Effector memory CD4-positive, alpha-beta T cell (primary cell): ENCODE measurements around the gene SKAP1.
"Not testable (repeated sequence)": the region's sequence is repeated elsewhere in the genome, so short reads cannot be mapped to it uniquely, and the experiment has no call there.

ENCODE experiments used
- DNase-seq, 3 donors: peaks; one replicate each; pipeline ENCODE4 v3.0.0-alpha.2; 2020
- H3K27ac ChIP-seq: 2 replicates; pipeline ENCODE4 v1.7.0; 2013; ENCODE audit warnings: mild to moderate bottlenecking, low read length, moderate library complexity; ENCODE audit not compliant: insufficient read depth, poor library complexity, severe bottlenecking
- H3K27me3 ChIP-seq: replicated peaks from 2 replicates; pipeline ENCODE4 v1.7.0; 2013; ENCODE audit warnings: mild to moderate bottlenecking, low read length; ENCODE audit not compliant: insufficient read depth, control insufficient read depth, poor library complexity, severe bottlenecking
- H3K36me3 ChIP-seq: 2 replicates; pipeline ENCODE4 v1.7.0; 2013; ENCODE audit warnings: mild to moderate bottlenecking, low read length, moderate library complexity; ENCODE audit not compliant: control insufficient read depth, insufficient read depth
- H3K4me1 ChIP-seq: 2 replicates; pipeline ENCODE4 v1.7.0; 2013; ENCODE audit warnings: low read length, mild to moderate bottlenecking; ENCODE audit not compliant: control insufficient read depth, insufficient read depth, poor library complexity, severe bottlenecking
- H3K4me3 ChIP-seq: 2 replicates; pipeline ENCODE4 v1.7.0; 2013; ENCODE audit warnings: low read length, low read depth, mild to moderate bottlenecking; ENCODE audit not compliant: insufficient read depth, poor library complexity, severe bottlenecking
- H3K9me3 ChIP-seq: 2 replicates; pipeline ENCODE4 v1.7.0; 2013; ENCODE audit warnings: mild to moderate bottlenecking, low read length, moderate library complexity; ENCODE audit not compliant: control insufficient read depth

SKAP1 gene

DNA sequence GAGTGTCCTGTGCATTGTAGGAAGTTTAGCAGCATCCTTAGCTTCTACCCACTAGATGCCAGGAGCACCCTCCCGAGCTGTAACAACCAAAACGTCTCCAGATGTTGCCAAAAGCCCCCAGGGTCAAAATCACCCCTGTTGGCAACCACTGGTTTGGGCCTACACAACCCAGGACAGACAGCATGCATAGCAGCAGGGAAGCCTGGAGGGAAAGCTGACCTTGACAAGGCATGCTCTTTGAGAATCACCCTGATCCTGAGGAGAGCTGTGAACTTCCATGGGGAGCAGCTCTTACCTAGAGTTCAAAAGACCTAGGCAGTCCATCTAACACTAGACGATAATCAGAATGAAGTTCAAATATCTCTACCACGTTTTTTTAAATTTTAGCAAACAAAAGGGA, 9.2 kb downstream of the SKAP1 start:
- Histone ChIP-seq H3K27ac (no peak overlapping the region), H3K27me3 (no peaks in the 10 kb centered on the region), H3K36me3 (peaks cover 3% of the 10 kb centered on the region), H3K4me1 (peaks cover 44% of the 10 kb centered on the region), H3K4me3 (no peak overlapping the region), H3K9me3 (no peaks in the 10 kb centered on the region)
- DNase-seq, result no peak

DNA sequence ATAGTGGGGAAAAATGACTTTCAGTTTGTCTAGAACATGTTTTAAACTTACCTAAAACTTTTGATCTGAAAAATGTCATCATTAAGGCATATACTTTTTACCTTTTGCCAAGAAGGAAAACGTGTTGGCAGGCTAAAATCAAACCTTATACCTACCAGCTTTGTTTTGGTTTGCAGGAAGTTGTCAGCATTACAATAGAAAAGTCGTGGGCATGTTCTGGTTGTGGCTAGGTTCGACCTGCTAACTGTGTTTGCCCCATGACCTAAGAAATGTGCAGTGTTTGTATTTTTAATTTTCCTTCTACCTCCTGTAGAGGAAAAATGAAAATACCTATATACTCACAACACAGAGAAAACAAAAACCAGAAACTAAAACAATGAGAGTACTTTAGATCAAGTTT, 13.0 kb downstream of the SKAP1 start:
- no peak for DNase-seq
- Histone ChIP-seq H3K36me3 (peaks cover 3% of the 10 kb centered on the region), H3K9me3 (no peaks in the 10 kb centered on the region), H3K27me3 (no peaks in the 10 kb centered on the region), H3K4me3 (no peak overlapping the region), H3K4me1 (peaks cover 57% of the 10 kb centered on the region), H3K27ac (peak overlapping the region; percentile 10)

GRCh38 chr17:48413613-48414405, 16.2 kb downstream of the SKAP1 start:
- DNase-seq, result no peak
- no peak overlapping the region for H3K4me3 ChIP-seq
- H3K4me1 ChIP-seq, result peaks cover 44% of the 10 kb centered on the region
- no peaks in the 10 kb centered on the region for H3K27me3 ChIP-seq
- H3K9me3 ChIP-seq, result no peaks in the 10 kb centered on the region
- H3K27ac ChIP-seq, result peak overlapping the region; percentile 37
- peaks cover 6% of the 10 kb centered on the region for H3K36me3 ChIP-seq

- Histone ChIP-seq H3K9me3 (no peaks in the 10 kb centered on the region), H3K4me1 (peaks cover 40% of the 10 kb centered on the region), H3K4me3 (no peak overlapping the region), H3K27me3 (no peaks in the 10 kb centered on the region), H3K36me3 (peaks cover 6% of the 10 kb centered on the region), H3K27ac (peak overlapping the region; percentile 4)
- no peak for DNase-seq
Observed at GRCh38 chr17:48412841-48413240, 17.2 kb downstream of the SKAP1 start.

DNA sequence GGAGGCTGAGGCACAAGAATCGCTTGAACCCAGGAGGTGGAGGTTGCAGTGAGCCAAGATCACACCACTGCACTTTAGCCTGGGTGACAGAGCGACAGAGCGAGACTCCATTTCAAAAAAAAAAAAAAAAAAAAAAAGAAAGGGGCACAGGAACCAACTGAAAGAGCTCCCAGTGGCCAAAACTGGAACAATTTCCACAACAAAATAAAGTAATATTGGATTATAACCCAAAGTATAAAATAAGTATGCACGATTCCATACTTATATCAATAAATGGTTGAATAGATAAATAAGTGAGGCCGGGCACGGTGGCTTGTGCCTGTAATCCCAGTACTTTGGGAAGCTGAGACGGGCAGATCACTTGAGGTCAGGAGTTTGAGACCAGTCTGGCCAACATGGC, 19.2 kb downstream of the SKAP1 start:
- H3K27ac ChIP-seq, H3K9me3 ChIP-seq, DNase-seq, H3K36me3 ChIP-seq, H3K27me3 ChIP-seq, H3K4me3 ChIP-seq: not testable (repeated sequence)
- peaks cover 33% of the 10 kb centered on the region for H3K4me1 ChIP-seq

DNA sequence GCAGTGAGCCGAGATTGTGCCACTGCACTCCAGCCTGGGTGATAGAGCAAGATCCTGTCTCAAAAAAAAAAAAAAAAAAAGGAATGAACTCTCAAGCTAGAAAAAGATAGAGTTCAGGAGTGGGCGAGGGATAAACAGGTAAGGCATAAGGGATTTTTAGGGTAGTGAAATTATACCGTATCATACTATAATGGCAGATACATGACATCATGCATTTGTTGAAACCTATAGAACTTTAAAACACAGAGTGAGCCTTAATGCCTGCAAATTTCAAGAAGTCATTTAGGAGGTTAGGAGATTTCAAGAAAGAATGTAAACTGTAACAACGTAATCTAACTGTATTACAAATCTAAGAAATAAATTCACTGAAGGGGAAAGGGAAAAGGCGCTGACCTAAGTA, 20.4 kb downstream of the SKAP1 start:
- no peak for DNase-seq
- H3K4me3 ChIP-seq, result no peak overlapping the region
- H3K4me1 ChIP-seq, result peaks cover 28% of the 10 kb centered on the region
- peaks cover 6% of the 10 kb centered on the region for H3K36me3 ChIP-seq
- H3K27ac ChIP-seq, result no peak overlapping the region
- H3K27me3 ChIP-seq, result no peaks in the 10 kb centered on the region
- H3K9me3 ChIP-seq, result no peaks in the 10 kb centered on the region

DNA sequence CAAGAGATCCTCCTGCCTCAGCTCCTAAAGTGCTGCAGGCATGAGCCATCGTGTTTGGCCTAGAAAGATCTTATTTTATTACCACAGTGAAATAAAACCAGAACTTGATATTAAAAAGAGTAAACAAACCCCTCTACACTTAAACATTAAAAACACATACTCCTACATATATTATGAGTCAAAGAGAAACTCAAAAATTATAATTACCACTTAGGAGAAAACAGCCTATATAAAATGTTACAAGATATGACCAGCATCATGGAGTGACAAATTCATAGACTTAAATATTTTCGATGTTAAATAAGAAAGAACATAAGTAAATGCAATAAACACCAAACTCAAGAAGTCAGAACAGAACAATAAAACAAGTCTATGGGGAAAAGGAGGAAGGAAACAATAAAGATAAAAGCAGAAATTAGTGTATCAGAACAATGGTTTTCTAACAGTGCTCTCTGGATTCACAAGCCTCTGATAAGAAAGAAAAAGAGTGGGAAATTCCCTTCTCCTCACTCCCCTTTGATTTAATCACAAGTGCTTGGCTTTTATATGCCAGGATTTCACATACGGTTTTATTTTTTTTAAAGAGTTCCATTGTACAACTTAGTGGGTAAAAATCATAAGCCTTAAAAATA, 23.0 kb downstream of the SKAP1 start:
- Histone ChIP-seq H3K4me3 (no peak overlapping the region), H3K4me1 (peaks cover 13% of the 10 kb centered on the region), H3K36me3 (peaks cover 6% of the 10 kb centered on the region), H3K27ac (no peak overlapping the region), H3K27me3 (no peaks in the 10 kb centered on the region), H3K9me3 (no peaks in the 10 kb centered on the region)
- no peak for DNase-seq

DNA sequence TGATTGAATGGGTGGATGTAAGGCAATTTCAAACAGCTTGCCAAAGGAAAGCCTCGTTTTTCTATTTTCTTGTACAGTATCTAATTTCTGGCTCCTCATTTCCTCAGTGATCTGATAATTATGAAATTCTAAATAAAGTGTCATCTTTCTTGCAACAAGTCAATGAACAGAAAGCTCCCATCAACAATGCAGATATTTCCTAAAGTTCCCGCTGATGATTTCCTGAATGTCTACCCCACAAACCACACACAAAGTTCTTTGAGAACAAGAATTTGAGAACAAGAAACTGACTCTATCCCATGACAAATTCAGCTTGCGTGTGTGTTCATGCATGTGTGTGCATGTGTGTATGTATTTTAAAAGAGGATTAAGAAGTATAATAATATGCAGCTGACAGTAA, 35.2 kb downstream of the SKAP1 start:
- Histone ChIP-seq H3K9me3 (no peaks in the 10 kb centered on the region), H3K4me1 (no peaks in the 10 kb centered on the region), H3K36me3 (peaks cover 14% of the 10 kb centered on the region), H3K27ac (no peak overlapping the region), H3K4me3 (no peak overlapping the region), H3K27me3 (no peaks in the 10 kb centered on the region)
- DNase-seq, result no peak

DNA sequence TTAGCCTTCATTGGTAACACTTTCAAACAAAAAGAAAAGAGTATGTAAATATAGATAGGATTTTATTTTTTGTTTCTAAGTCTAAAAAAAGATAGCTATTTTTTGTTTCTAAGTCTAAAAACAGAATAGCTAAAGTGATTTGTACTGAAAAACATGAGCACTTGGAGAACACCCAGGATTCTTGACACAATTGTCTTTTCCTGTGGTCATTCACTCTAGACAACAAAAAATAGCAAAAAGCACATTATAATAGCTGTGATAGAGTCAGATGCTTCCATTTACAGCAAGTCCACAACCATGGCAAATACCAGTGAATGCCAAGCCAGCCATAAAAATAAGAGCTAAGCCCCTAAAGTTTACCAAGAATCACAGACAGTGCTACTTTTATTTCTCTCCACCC, 36.7 kb downstream of the SKAP1 start:
- H3K27ac ChIP-seq, result no peak overlapping the region
- H3K4me1 ChIP-seq, result peaks cover 2% of the 10 kb centered on the region
- DNase-seq, result no peak
- H3K27me3 ChIP-seq, result no peaks in the 10 kb centered on the region
- no peaks in the 10 kb centered on the region for H3K9me3 ChIP-seq
- peaks cover 19% of the 10 kb centered on the region for H3K36me3 ChIP-seq
- no peak overlapping the region for H3K4me3 ChIP-seq

GRCh38 chr17:48392857-48393256, 37.2 kb downstream of the SKAP1 start:
- Histone ChIP-seq H3K4me3 (no peak overlapping the region), H3K9me3 (no peaks in the 10 kb centered on the region), H3K4me1 (peaks cover 2% of the 10 kb centered on the region), H3K27ac (no peak overlapping the region), H3K36me3 (peaks cover 19% of the 10 kb centered on the region), H3K27me3 (no peaks in the 10 kb centered on the region)
- no peak for DNase-seq
